GM12865 (cell line): ENCODE results near the gene IFNGR1.

Experiments
- DNase-seq: peaks from one replicate; pipeline ENCODE4 v3.0.0; 2010; ENCODE audit warnings: low read depth
- H3K4me3 ChIP-seq: 2 replicates; pipeline ENCODE4 v1.5.1; 2011; ENCODE audit warnings: mild to moderate bottlenecking, low read depth, low read length, control low read depth
- CTCF ChIP-seq: IDR thresholded peaks from 2 replicates; pipeline ENCODE4 v1.5.1; 2011; ENCODE audit warnings: low read length, control low read depth, low read depth, inconsistent platforms; ENCODE audit not compliant: insufficient read depth; ENCODE audit errors: missing control alignments

IFNGR1 gene

GRCh38 chr6:137192821-137193220 lies 26.4 kb downstream of the IFNGR1 start:
- no peak for TF ChIP-seq CTCF
- DNase-seq, result no peak
- no peak overlapping the region for H3K4me3 ChIP-seq

GRCh38 chr6:137191670-137192069 lies 27.5 kb downstream of the IFNGR1 start:
- no peak for TF ChIP-seq CTCF
- no peak for DNase-seq
- H3K4me3 ChIP-seq, result no peak overlapping the region

- TF ChIP-seq CTCF, result no peak
- no peak for DNase-seq
- H3K4me3 ChIP-seq, result no peak overlapping the region
Measured at GRCh38 chr6:137191236-137191635, 27.9 kb downstream of the IFNGR1 start.

- TF ChIP-seq CTCF, result no peak
Measured at GRCh38 chr6:137190583-137191094, 28.5 kb downstream of the IFNGR1 start.

GRCh38 chr6:137188855-137189254 lies 30.3 kb downstream of the IFNGR1 start:
- H3K4me3 ChIP-seq, result no peak overlapping the region
- DNase-seq, result peak; percentile 29
- no peak for TF ChIP-seq CTCF

More at GRCh38 chr6:137190583-137191094, 28.5 kb downstream of the IFNGR1 start:
- no peak overlapping the region for H3K4me3 ChIP-seq
- no peak for DNase-seq

- no peak for DNase-seq
- H3K4me3 ChIP-seq, result no peak overlapping the region
- TF ChIP-seq CTCF, result no peak
Measured at GRCh38 chr6:137185290-137185689, 33.9 kb downstream of the IFNGR1 start.

GRCh38 chr6:137182654-137183073 lies 36.5 kb downstream of the IFNGR1 start:
- DNase-seq, result no peak
- no peak overlapping the region for H3K4me3 ChIP-seq
- TF ChIP-seq CTCF, result no peak
